ENCODE results near the gene CAPN9. TPM values are rescaled to one million over a fixed set of nuclear protein-coding genes. Genes with fewer than 3 reads are reported as not detected.
A peak's percentile ranks its signal among the peaks of the same experiment; 100 is the strongest.
"Not testable (repeated sequence)": the region's sequence is repeated elsewhere in the genome, so short reads cannot be mapped to it uniquely, and the experiment has no call there.

The CAPN9 gene
- total RNA-seq: not detected in 3 replicates
- long read RNA-seq, partial matches to known transcripts: 0 of 1 reads
- long read RNA-seq, other reads (novel, unspliced or antisense): 1 of 1 reads

DNA sequence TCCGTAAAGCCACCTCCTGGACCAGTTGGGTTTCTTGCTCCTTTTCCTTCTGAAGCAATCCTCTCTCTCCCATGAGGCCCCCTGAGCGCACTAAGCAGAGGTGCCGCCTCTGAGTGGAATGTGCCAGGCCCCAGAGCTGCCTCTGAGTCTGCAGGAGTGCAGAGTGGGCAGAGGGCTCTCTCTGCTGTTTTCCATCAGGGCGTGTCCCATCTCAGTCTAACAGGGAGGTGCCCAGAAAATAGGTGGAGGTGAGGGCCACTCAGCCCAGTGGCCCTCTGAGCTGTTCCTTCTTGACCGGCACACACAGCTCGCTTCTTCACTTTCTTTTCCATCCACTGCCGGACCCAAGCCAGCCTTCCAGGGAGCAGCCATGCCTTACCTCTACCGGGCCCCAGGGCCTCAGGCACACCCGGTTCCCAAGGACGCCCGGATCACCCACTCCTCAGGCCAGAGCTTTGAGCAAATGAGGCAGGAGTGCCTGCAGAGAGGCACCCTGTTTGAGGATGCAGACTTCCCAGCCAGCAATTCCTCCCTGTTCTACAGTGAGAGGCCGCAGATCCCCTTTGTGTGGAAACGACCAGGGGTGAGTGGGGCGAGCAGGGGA lies at the start of gene CAPN9:
CAPN9 (plus strand) TSS at position 262 of the 604 bp plus-strand sequence; CDS start at position 371, 109 bp downstream.
- Mint-ChIP-seq H3K36me3 (ENCODE audit: low read depth) (no peaks in the 10 kb centered on the region), H3K27ac (ENCODE audit: unreplicated experiment) (peak within 1 kb of the TSS; percentile 5), H3K4me1 (ENCODE audit: low read depth) (peaks cover 39% of the 10 kb centered on the region), H3K9me3 (ENCODE audit: low read depth) (no peaks in the 10 kb centered on the region), H3K27me3 (ENCODE audit: low read depth) (no peaks in the 10 kb centered on the region), H3K4me3 (ENCODE audit: unreplicated experiment) (no peak within 1 kb of the TSS)
- DNase-seq (ENCODE audit: low spot score): no peak
- TF ChIP-seq, protein P1, sequence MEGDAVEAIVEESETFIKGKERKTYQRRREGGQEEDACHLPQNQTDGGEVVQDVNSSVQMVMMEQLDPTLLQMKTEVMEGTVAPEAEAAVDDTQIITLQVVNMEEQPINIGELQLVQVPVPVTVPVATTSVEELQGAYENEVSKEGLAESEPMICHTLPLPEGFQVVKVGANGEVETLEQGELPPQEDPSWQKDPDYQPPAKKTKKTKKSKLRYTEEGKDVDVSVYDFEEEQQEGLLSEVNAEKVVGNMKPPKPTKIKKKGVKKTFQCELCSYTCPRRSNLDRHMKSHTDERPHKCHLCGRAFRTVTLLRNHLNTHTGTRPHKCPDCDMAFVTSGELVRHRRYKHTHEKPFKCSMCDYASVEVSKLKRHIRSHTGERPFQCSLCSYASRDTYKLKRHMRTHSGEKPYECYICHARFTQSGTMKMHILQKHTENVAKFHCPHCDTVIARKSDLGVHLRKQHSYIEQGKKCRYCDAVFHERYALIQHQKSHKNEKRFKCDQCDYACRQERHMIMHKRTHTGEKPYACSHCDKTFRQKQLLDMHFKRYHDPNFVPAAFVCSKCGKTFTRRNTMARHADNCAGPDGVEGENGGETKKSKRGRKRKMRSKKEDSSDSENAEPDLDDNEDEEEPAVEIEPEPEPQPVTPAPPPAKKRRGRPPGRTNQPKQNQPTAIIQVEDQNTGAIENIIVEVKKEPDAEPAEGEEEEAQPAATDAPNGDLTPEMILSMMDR (IDR thresholded peaks at IDR 0.05): no peak

DNA sequence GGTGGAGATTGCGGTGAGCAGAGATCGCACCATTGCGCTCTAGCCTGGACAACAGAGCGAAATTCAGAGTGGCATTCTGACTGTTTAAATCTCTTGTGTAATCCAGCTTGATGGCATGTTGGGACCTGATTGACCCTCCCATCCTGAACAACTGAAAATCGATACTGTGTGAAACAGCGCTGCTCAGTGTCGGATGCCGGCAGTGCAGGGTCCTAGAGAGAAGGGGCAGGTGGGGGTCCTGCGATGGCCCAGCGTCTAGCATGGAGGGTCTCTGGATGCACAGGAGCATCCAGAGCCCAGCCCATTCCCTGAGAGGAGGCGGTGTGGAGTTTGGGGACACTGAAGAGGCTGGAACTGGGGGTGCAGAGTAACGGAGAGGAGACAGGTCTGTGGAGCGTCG lies 49.1 kb upstream of the CAPN9 start:
- Mint-ChIP-seq H3K4me1 (ENCODE audit: low read depth) (peaks cover 5% of the 10 kb centered on the region), H3K27ac (ENCODE audit: unreplicated experiment) (no peak overlapping the region), H3K36me3 (ENCODE audit: low read depth) (peaks cover 17% of the 10 kb centered on the region), H3K27me3 (ENCODE audit: low read depth) (no peaks in the 10 kb centered on the region), H3K9me3 (ENCODE audit: low read depth) (no peaks in the 10 kb centered on the region), H3K4me3 (ENCODE audit: unreplicated experiment) (no peak overlapping the region)
- DNase-seq (ENCODE audit: low spot score): no peak
- TF ChIP-seq, protein P1 (IDR thresholded peaks at IDR 0.05): no peak

GRCh38 chr1:230698964-230699363 lies 48.2 kb upstream of the CAPN9 start:
- H3K27me3 Mint-ChIP-seq (ENCODE audit: low read depth); H3K27ac Mint-ChIP-seq (ENCODE audit: unreplicated experiment): not testable (repeated sequence)

DNA sequence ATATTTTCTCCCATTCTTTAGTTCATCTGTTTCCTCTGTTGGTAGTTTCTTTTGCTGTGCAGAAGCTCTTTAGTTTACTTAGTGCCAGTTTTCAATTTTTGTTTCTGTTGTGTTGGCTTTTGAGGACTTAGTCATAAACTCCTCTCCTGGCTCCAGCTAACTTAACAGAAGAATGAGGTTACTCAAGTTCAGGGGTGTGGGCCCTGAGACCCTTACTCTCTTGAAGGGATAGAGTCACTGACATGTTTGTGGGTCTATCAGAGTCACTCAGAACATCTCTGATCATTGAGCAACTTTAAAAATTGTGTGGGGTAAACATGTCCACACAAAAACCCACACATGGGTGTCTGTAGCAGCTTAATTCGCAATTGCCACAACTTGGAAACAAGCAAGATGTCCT lies 47.5 kb upstream of the CAPN9 start:
- H3K9me3 Mint-ChIP-seq (ENCODE audit: low read depth): no peaks in the 10 kb centered on the region
- H3K27ac Mint-ChIP-seq (ENCODE audit: unreplicated experiment): no peak overlapping the region
- H3K4me1 Mint-ChIP-seq (ENCODE audit: low read depth): peaks cover 5% of the 10 kb centered on the region
- H3K27me3 Mint-ChIP-seq (ENCODE audit: low read depth): no peaks in the 10 kb centered on the region
- TF ChIP-seq, protein P1 (IDR thresholded peaks at IDR 0.05): no peak
- no peak overlapping the region for H3K4me3 Mint-ChIP-seq (ENCODE audit: unreplicated experiment)
- H3K36me3 Mint-ChIP-seq (ENCODE audit: low read depth): peaks cover 8% of the 10 kb centered on the region
- DNase-seq (ENCODE audit: low spot score): no peak

More at GRCh38 chr1:230698964-230699363, 48.2 kb upstream of the CAPN9 start:
- not testable (repeated sequence) for H3K4me3 Mint-ChIP-seq (ENCODE audit: unreplicated experiment); H3K9me3 Mint-ChIP-seq (ENCODE audit: low read depth); DNase-seq (ENCODE audit: low spot score); H3K4me1 Mint-ChIP-seq (ENCODE audit: low read depth)
- H3K36me3 Mint-ChIP-seq (ENCODE audit: low read depth): peaks cover 12% of the 10 kb centered on the region

DNA sequence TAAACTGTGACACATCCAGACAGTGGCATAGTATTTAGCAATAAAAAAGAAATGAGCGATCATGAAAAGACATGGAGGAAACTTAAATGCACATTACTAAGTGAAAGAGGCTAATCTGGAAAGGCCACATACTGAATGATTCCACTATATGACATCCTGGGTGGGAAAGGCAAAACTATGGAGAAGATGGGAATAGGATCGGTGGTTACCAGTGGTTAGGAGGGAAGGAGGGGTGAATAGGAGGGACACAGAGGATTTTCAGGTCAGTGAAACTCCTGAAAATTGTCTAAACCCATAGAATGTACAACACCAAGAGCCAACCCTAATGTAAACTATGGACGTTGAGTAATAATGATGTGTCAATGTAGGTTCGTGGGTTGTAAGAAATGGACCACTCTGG lies 47.1 kb upstream of the CAPN9 start:
- Mint-ChIP-seq H3K27me3 (ENCODE audit: low read depth) (no peaks in the 10 kb centered on the region), H3K36me3 (ENCODE audit: low read depth) (peaks cover 12% of the 10 kb centered on the region), H3K27ac (ENCODE audit: unreplicated experiment) (no peak overlapping the region), H3K4me1 (ENCODE audit: low read depth) (peaks cover 5% of the 10 kb centered on the region), H3K9me3 (ENCODE audit: low read depth) (no peaks in the 10 kb centered on the region), H3K4me3 (ENCODE audit: unreplicated experiment) (no peak overlapping the region)
- TF ChIP-seq, protein P1 (IDR thresholded peaks at IDR 0.05): no peak
- DNase-seq (ENCODE audit: low spot score): no peak

DNA sequence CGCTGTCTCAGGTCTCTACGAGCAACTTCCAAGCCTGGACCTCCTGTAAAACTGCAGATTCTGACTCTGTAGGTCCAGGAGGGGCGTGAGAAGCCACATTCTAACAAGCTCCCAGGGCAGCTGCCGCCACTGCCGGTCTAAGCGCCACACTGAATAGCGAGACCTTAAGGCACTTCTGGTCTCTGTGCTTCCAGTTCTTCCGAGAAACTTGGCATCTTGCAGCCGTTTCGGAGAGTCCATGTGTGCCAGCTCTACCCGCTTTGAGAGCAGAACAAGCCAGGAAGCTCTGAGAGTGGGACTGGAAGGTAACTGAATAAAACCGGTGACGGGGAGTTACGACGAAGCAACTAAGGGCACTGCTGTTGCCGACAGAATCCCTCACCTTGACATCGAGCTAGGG lies 45.8 kb upstream of the CAPN9 start:
- Mint-ChIP-seq H3K9me3 (ENCODE audit: low read depth) (no peaks in the 10 kb centered on the region), H3K4me3 (ENCODE audit: unreplicated experiment) (no peak overlapping the region), H3K36me3 (ENCODE audit: low read depth) (peaks cover 14% of the 10 kb centered on the region), H3K27ac (ENCODE audit: unreplicated experiment) (peak overlapping the region; percentile 43), H3K4me1 (ENCODE audit: low read depth) (peaks cover 5% of the 10 kb centered on the region), H3K27me3 (ENCODE audit: low read depth) (no peaks in the 10 kb centered on the region)
- DNase-seq (ENCODE audit: low spot score): no peak
- TF ChIP-seq, protein P1 (IDR thresholded peaks at IDR 0.05): no peak
